Uterus (tissue), 4 donors: Measurements from ENCODE around the gene PLD1. TPM values are rescaled to one million over a fixed set of nuclear protein-coding genes. Genes with fewer than 3 reads are reported as not detected.

Experiments used
- DNase-seq, 2 donors: peaks; one replicate each; pipeline ENCODE4 v3.0.0-alpha.2; 2019 to 2020
- H3K27ac ChIP-seq, 2 donors: fragments of 200-600 bp; sonication (generic); 1 replicate in 1 of 2; 2 replicates in 1 of 2; pipeline ENCODE4 v1.5.1; 2016 to 2018
- H3K27me3 ChIP-seq, 2 donors: fragments of 200-600 bp; sonication (generic); one replicate each; pipeline ENCODE4 v1.5.1; 2018 to 2019; ENCODE audit warnings: control low read depth in 1 of 2
- H3K36me3 ChIP-seq, 2 donors: fragments of 200-600 bp; sonication (generic); one replicate each; pipeline ENCODE4 v1.5.1; 2019; ENCODE audit warnings: control low read depth in 1 of 2
- H3K4me1 ChIP-seq, 2 donors: fragments of 200-600 bp; sonication (generic); one replicate each; pipeline ENCODE4 v1.5.1; 2018 to 2019; ENCODE audit warnings: control low read depth in 1 of 2
- H3K4me3 ChIP-seq, 2 donors: fragments of 200-600 bp; sonication (generic); 1 replicate in 1 of 2; 2 replicates in 1 of 2; pipeline ENCODE4 v1.5.1; 2018 to 2019; ENCODE audit warnings: mild to moderate bottlenecking in 1 of 2
- H3K9me3 ChIP-seq, 2 donors: fragments of 200-600 bp; sonication (generic); one replicate each; pipeline ENCODE4 v1.5.1; 2019; ENCODE audit warnings: control low read depth in 1 of 2
- POLR2A ChIP-seq, 2 donors: fragments of 450-650 bp; IDR thresholded peaks; one replicate each; pipeline ENCODE4 v1.6.1; 2016; ENCODE audit warnings: antibody characterized with exemption in 2 of 2, mild to moderate bottlenecking in 1 of 2, moderate library complexity in 1 of 2
- intact Hi-C: fragments of 100-400 bp; cut with DNase I; formaldehyde crosslinking; loops from one replicate; pipeline ENCODE4 v1.15.1; 2023; ENCODE audit warnings: low total_unique reads
- total RNA-seq, 4 donors: library from RNA; depleted of rRNA in 3 of 4; stranded (reverse); fragments of >200 nt in 3 of 4; gene quantifications; one replicate each; pipeline versions ENCODE4 v1.1.0 to v1.2.4, GENCODE V29; 2014 to 2023
- TF ChIP-seq, protein P1 (sequence below), 4 experiments: fragments of 200-600 bp in 2 of 4; fragments of 450-650 bp in 2 of 4; sonication (generic) in 2 of 4; IDR thresholded peaks; one replicate each; pipeline ENCODE4 v1.5.1; 2016 to 2019; ENCODE audit warnings: antibody characterized with exemption in 4 of 4, mild to moderate bottlenecking in 2 of 4, moderate library complexity in 1 of 4
- donor health status: DM: yes; HTN: yes; CAD: no.

PLD1 gene
- total RNA-seq, 4 donors from 2014 or later: 15.6 to 94.8 (median 30.8) TPM

DNA sequence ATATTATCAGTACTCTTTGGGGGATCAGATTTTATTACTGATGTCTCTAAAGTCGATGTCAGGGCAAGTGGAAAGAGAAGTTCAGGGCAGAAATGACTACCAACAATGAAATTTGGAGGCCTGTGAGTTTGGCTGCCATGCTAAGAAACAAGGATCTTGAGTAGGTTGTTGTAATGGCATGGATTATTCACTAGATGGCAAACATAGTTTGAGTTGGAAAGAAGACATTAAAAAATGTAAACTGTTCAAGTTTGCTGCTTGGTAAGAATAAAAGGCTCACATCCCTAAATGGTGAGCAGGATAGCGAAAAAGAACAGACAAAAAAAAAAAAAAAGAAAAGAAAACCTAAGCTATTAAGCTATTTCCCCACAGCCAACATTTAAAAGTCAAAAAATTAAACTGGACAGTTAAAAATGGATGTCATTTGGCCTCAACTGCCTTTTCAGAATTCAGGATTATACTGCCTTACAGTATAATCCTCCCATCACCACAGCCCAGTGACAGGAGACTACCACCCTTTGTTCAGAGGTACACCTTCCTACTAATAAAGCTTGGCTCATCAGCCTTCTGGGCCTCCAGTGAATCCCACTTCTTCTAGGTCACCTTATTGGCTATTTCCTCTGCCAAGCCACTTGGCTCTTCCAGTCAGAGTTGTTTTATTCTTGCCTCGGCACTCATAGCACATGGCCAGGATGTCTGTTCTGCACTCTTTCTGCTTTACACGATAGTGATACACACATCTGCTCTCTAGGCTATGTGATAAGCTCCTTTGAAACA lies 163.7 kb downstream of the PLD1 start:
- DNase-seq: no peak
- intact Hi-C loops: no loop called here
- H3K4me1 ChIP-seq: no peaks in the 10 kb centered on the region
- peak overlapping the region; percentile 59 to 64 for H3K27ac ChIP-seq
- no peaks in the 10 kb centered on the region for H3K27me3 ChIP-seq
- no peaks in the 10 kb centered on the region for H3K9me3 ChIP-seq
- no peak overlapping the region for H3K4me3 ChIP-seq
- TF ChIP-seq POLR2A (IDR thresholded peaks at IDR 0.05): no peak
- TF ChIP-seq, protein P1, sequence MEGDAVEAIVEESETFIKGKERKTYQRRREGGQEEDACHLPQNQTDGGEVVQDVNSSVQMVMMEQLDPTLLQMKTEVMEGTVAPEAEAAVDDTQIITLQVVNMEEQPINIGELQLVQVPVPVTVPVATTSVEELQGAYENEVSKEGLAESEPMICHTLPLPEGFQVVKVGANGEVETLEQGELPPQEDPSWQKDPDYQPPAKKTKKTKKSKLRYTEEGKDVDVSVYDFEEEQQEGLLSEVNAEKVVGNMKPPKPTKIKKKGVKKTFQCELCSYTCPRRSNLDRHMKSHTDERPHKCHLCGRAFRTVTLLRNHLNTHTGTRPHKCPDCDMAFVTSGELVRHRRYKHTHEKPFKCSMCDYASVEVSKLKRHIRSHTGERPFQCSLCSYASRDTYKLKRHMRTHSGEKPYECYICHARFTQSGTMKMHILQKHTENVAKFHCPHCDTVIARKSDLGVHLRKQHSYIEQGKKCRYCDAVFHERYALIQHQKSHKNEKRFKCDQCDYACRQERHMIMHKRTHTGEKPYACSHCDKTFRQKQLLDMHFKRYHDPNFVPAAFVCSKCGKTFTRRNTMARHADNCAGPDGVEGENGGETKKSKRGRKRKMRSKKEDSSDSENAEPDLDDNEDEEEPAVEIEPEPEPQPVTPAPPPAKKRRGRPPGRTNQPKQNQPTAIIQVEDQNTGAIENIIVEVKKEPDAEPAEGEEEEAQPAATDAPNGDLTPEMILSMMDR (IDR thresholded peaks at IDR 0.05): peak; percentile 73 to 81 (median 74)
- no peaks in the 10 kb centered on the region for H3K36me3 ChIP-seq

DNA sequence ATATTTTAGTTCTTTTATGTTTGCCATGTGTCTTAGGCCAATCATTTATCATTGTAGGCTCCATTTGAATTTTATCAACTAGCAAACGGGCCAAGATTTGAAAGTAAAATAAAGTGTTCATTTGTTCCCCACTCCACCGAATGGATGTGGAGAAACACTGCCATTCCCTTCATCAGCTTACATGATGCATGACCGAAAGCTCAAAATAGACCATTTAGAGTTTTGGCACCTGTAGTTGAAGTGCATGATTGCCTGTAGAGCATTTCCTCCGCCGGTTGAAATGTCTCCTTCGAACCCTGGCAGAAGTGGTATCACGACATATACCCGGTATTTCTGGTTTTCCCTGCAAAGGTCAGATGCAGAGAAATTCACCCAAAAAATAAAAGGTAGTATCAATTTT lies 165.6 kb downstream of the PLD1 start:
- Histone ChIP-seq H3K27ac (no peak overlapping the region), H3K4me1 (no peaks in the 10 kb centered on the region), H3K27me3 (no peaks in the 10 kb centered on the region), H3K9me3 (no peaks in the 10 kb centered on the region), H3K36me3 (no peaks in the 10 kb centered on the region), H3K4me3 (no peak overlapping the region)
- no peak for DNase-seq
- intact Hi-C loops: no loop called here
- TF ChIP-seq, protein P1 (IDR thresholded peaks at IDR 0.05): no peak
- TF ChIP-seq POLR2A (IDR thresholded peaks at IDR 0.05): no peak

DNA sequence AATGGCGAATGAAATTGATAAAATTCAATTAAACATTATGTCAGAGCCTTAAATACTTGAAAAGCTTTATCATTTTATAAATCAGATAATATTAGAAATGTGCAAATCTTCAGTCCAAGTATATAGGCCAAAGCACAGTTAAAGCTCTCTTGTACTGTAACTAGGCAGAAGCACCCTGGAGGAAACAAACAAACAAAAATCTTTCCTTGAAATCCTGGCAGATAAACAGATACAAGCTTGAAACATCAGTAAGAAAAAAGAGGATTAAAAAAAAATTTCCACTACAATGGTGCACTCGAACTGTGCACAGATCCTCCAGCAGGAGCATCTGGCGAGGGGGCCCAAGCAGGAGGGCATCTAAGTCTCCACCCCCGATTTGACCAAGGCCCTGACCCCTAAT lies 166.6 kb downstream of the PLD1 start:
- no peaks in the 10 kb centered on the region for H3K9me3 ChIP-seq
- H3K27ac ChIP-seq: no peak overlapping the region
- intact Hi-C loops: no loop called here
- no peaks in the 10 kb centered on the region for H3K36me3 ChIP-seq
- no peaks in the 10 kb centered on the region for H3K27me3 ChIP-seq
- no peaks in the 10 kb centered on the region for H3K4me1 ChIP-seq
- no peak for DNase-seq
- H3K4me3 ChIP-seq: no peak overlapping the region
- no peak for TF ChIP-seq POLR2A (IDR thresholded peaks at IDR 0.05)

DNA sequence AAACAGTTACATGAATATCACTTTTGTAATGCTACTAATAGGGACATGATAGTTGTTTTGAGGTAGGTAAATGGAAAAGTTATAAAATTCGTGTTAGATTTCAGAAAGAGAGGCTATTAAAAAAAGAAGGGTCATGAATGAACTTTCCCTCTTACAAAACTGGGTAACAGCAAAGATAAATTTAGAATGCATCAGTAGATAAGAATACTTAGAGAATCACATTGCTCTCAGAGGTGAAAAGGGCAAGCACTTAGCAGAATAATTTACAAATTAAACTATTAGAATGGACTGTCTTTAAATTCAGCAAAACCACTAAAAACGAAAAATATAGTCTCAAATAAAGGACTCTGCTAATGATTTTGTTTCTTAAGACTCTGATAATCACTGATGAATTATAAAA lies 167.2 kb downstream of the PLD1 start:
- Histone ChIP-seq H3K27me3 (no peaks in the 10 kb centered on the region), H3K9me3 (no peaks in the 10 kb centered on the region), H3K27ac (no peak overlapping the region), H3K4me3 (no peak overlapping the region), H3K36me3 (no peaks in the 10 kb centered on the region), H3K4me1 (no peaks in the 10 kb centered on the region)
- DNase-seq: no peak
- TF ChIP-seq, protein P1 (IDR thresholded peaks at IDR 0.05): no peak
- no peak for TF ChIP-seq POLR2A (IDR thresholded peaks at IDR 0.05)
- intact Hi-C loops: no loop called here

DNA sequence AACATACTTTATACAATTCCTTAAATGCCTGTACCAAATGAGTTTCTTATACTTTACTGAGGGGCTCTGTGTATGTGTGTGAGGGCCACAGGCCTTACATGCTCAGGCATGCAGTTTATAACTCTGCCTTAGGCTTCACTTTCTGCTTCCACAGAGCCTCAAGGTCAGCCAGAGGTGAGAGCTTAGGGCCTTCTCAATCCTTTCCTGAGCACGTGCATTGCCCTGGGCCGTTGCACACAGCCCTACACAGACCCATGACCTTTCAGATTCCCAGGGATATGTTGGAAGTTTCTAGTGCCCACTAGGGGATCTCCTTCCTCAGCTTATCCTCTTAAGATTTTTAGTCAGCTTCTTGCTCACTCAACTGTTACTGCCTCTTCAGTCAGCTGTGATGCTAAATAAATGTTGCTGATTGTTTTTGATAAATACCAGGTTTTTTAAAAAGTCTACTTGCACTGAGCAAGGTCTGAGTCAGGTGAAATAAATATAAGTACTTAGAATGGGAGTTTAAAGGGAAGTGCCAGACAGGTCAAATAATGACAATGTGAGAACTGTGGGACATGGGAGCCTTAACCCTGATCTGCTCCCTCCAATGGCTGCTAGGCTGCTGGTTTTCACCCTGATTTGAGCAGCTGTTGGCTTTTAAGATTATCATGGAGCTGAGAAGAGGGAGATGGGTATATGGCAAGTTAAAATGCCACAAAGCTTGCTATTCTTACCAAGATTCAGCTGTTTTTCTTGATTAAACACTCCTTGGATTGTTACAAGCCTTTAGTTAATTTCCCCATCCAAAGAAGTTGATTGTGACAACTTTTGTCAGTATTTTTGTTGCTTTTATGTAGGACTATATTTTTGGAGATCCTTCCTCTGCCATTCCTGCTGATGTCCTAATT lies 169.5 kb downstream of the PLD1 start:
- no peak overlapping the region for H3K27ac ChIP-seq

More for the DNA sequence above, 169.5 kb downstream of the PLD1 start:
- Histone ChIP-seq H3K9me3 (no peaks in the 10 kb centered on the region), H3K27me3 (no peaks in the 10 kb centered on the region), H3K36me3 (no peaks in the 10 kb centered on the region), H3K4me1 (no peaks in the 10 kb centered on the region), H3K4me3 (no peak overlapping the region)
- DNase-seq: no peak
- no peak for TF ChIP-seq POLR2A (IDR thresholded peaks at IDR 0.05)
- TF ChIP-seq, protein P1 (IDR thresholded peaks at IDR 0.05): no peak
- intact Hi-C loops: no loop called here
